IPS-18c (cell line): ENCODE data around the gene RTKN.

ENCODE experiments used
- H3K4me3 ChIP-seq: 2 replicates; pipeline ENCODE4 v1.7.0; 2013; ENCODE audit warnings: low read depth, mild to moderate bottlenecking, low read length, moderate library complexity; ENCODE audit not compliant: insufficient read depth
- H3K9me3 ChIP-seq: one replicate; pipeline ENCODE4 v1.6.1; 2013; ENCODE audit warnings: mild to moderate bottlenecking, low read length, moderate library complexity; ENCODE audit not compliant: control insufficient read depth, insufficient read depth

The RTKN gene

DNA sequence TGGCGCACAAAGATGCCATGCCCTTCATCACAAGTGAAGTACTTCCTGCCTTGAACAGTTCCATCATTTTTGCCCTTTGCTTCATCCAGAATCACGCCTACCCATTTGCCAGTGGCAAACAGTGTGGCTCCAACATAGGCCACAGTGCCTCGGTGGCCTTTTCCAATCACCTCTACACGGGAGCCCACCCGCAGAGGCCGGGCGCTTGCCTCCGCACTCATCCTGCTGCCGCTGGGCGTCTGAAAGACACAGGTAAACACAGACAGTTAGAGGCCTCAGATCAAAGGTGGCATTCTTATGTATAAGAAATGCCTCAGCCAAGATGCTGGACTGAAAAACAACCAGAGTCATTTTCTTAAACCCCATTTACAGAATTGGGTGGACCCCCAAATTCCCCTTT is 63.7 kb downstream of the RTKN start:
- Histone ChIP-seq H3K9me3 (no peaks in the 10 kb centered on the region), H3K4me3 (no peak overlapping the region)

DNA sequence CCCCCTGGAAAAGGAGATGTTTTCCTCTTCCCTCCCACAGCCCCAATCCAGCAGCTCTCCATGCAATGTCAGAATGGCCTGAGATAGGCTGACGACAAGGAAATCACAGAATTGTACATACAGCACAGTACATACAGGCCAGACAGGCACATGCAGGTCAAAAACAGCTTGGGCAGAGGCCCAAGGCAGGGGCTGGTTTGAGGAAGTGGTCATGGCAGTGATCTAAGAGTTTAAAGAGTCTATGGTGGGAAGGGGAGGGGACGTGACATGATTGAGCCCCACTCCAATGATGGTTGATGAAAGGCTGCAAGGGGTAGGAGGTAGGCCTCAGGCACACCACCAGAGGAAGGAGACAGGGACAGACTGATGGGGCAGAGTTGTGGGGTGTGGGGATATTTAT is 65.9 kb downstream of the RTKN start:
- Histone ChIP-seq H3K4me3 (no peak overlapping the region), H3K9me3 (no peaks in the 10 kb centered on the region)
